Kidney epithelial cell (primary cell): ENCODE results near the gene TBCD. TPM values are rescaled to one million over a fixed set of nuclear protein-coding genes. Genes with fewer than 3 reads are reported as not detected.
A peak's percentile ranks its signal among the peaks of the same experiment; 100 is the strongest.

Experiments
- DNase-seq: peaks from one replicate; pipeline ENCODE4 v3.0.0-alpha.2; 2010; ENCODE audit warnings: low read depth
- H3K27me3 ChIP-seq: 2 replicates; pipeline ENCODE4 v1.6.0; 2011; ENCODE audit warnings: low read length; ENCODE audit not compliant: control insufficient read depth, insufficient read depth
- H3K36me3 ChIP-seq: 2 replicates; pipeline ENCODE4 v1.5.1; 2011; ENCODE audit warnings: low read length; ENCODE audit not compliant: control insufficient read depth, insufficient read depth
- H3K4me3 ChIP-seq: 2 replicates; pipeline ENCODE4 v1.5.1; 2011; ENCODE audit warnings: low read depth, mild to moderate bottlenecking, control low read depth, low read length
- total RNA-seq: library from RNA; depleted of rRNA; stranded (reverse); fragments of >200 nt; gene quantifications from 2 replicates; pipeline ENCODE4 v1.2.3, GENCODE V29; 2015
- TF ChIP-seq, protein P1 (sequence below): IDR thresholded peaks from 2 replicates; pipeline ENCODE4 v1.5.1; 2011; ENCODE audit warnings: mild to moderate bottlenecking, moderate library complexity, low read length, control low read depth, inconsistent platforms; ENCODE audit not compliant: insufficient read depth, poor library complexity, severe bottlenecking

TBCD gene
- total RNA-seq, 1 donor from 2014 or later, result 69.6 TPM

DNA sequence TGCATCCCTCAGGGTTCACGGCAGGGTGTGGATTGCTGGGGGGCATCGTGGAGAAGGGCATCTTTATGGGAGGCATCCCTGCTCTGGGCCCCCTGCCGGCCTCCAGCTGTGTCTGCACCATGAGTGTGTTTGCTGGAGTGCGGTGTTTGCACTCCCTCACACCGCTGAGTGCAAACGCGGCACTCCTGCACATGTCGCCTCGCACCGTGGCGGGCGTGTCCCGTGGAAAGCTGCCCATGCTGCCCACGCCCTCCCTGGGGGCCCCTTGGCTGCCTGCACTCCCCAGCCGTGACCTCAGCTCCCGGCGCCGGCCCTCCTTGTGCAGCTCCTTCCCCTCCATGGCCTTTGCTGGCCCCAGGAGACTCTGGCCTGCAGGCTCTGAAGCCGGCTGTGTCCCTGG is 162.5 kb downstream of the TBCD start:
- no peaks in the 10 kb centered on the region for H3K27me3 ChIP-seq
- no peak overlapping the region for H3K4me3 ChIP-seq
- no peaks in the 10 kb centered on the region for H3K36me3 ChIP-seq
- no peak for DNase-seq
- TF ChIP-seq, protein P1, sequence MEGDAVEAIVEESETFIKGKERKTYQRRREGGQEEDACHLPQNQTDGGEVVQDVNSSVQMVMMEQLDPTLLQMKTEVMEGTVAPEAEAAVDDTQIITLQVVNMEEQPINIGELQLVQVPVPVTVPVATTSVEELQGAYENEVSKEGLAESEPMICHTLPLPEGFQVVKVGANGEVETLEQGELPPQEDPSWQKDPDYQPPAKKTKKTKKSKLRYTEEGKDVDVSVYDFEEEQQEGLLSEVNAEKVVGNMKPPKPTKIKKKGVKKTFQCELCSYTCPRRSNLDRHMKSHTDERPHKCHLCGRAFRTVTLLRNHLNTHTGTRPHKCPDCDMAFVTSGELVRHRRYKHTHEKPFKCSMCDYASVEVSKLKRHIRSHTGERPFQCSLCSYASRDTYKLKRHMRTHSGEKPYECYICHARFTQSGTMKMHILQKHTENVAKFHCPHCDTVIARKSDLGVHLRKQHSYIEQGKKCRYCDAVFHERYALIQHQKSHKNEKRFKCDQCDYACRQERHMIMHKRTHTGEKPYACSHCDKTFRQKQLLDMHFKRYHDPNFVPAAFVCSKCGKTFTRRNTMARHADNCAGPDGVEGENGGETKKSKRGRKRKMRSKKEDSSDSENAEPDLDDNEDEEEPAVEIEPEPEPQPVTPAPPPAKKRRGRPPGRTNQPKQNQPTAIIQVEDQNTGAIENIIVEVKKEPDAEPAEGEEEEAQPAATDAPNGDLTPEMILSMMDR, result peak; percentile 62

DNA sequence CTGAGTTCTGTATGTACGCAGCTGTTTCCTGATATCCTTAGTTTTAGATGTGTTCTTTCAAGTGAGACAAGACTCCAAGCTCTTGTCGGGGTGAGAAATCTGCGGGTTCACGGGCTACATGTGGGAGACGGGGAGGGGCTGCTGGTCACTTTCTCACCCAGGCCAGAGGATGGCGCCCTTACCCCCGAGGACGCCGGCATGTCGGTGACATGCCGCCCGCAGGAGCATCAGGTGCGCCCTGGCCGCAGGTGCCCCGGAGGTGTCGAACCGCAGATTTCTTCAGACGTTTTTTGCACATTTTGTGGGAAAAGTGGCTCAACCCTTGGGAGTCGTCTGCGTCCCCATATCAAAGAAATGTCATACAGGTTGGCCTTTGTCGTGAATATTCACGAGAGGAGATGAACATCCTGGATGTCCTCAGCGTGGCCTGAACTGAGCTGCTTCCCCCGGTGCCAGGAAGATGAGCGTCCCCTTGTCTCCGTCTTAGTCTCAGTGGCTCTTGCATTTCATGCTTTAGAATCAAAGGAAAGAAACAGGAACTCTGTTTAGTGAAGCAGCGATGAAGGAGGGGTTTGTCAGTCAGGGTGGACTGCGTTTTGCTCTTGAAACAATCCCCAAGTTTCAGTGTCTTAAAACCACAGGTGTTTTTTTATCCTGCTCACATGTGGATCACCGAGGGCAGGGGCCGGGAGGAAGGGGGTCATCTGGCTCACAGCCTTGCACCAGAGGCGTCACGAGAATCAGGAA is 163.3 kb downstream of the TBCD start:
- no peak overlapping the region for H3K4me3 ChIP-seq
- H3K36me3 ChIP-seq, result no peaks in the 10 kb centered on the region
- no peaks in the 10 kb centered on the region for H3K27me3 ChIP-seq
- no peak for DNase-seq
- TF ChIP-seq, protein P1, result no peak

DNA sequence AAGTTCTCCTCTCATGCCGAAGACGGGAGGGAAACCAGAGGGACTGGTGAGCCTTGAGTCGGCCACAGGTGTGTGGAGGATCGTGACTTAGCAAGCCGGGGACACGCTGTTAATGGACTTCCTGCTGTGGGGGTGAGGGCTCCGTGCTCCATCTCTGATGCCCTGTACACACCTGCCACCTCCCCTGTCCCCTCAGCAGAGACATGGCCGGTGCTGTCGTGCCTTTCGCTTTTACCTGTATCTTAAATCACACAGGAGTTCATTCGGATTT is 163.8 kb downstream of the TBCD start:
- Histone ChIP-seq H3K27me3 (no peaks in the 10 kb centered on the region), H3K36me3 (no peaks in the 10 kb centered on the region), H3K4me3 (no peak overlapping the region)
- DNase-seq, result no peak
- TF ChIP-seq, protein P1, result no peak

DNA sequence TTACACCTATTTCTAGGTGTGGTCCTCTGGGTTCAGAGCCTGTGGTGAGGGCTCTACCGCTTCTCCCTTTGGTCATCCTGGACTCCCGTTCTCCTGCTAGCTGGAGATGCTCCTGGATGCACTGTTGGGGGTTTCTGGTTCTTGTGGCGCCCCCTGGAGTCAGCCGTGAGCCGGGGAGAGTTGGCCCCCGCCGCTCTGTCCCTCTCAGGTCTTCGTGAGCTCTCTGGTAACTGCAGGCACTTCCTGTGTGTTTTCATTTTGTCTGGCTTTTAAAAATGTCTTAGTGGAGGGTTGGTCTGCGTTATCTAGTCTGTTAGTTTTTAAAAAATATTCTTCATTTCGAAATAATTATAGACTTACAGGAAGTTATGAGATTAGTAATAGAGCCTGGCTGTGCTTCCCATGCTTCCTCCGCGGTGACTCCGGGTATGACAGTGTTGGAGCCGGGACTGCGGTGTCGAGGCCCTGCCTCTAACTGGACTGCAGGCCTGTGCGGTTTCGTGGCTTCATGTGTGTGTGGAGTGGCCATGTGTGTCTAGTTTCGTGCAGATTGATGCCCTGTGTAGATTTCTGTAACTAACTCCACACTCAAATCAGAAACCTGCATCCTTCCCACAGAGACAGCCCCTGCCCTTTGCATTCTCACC is 166.0 kb downstream of the TBCD start:
- Histone ChIP-seq H3K27me3 (no peaks in the 10 kb centered on the region), H3K36me3 (no peaks in the 10 kb centered on the region), H3K4me3 (no peak overlapping the region)
- TF ChIP-seq, protein P1, result peak; percentile 44
- DNase-seq, result no peak

DNA sequence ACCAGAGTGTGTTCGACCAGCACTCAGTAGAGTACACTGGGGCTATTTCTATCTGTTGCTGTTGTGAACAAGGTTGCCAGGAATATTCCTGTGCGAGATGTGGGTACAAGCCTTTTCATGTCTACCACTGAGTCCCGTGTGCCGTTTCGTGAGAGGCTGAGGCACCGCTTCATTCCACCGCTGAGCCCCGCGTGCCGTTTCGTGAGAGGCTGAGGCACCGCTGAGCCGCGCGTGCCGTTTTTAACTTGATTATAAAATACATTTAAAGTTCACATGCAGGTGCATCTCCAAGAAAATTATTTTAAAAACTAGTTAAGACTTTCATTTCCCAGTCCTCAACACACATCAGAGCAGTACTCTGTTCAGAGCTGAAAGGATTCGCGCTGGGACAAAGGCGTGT is 166.6 kb downstream of the TBCD start:
- Histone ChIP-seq H3K4me3 (no peak overlapping the region), H3K36me3 (no peaks in the 10 kb centered on the region), H3K27me3 (no peaks in the 10 kb centered on the region)
- TF ChIP-seq, protein P1, result no peak
- no peak for DNase-seq

DNA sequence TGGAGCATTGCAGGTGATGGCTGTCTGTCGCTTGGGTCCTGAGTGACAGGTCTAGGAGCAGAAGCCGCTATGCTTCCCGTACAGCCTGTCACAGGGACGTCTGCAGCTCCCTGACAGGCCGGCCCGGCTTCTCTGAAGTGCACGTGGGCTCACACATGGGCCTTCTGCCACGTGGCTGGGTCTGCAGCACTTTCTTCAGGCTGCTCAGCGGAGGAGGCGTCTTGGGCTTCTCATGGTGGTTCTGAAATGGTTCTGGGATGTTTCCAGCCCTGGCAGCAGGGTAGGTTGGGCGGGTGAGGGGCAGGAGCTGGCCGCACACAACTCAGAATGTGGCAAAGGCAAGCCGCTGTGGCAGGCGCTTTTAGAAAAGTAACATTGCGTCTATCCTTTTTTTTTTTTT is 168.3 kb downstream of the TBCD start:
- H3K27me3 ChIP-seq, result no peaks in the 10 kb centered on the region
- no peak for DNase-seq
- H3K36me3 ChIP-seq, result peaks cover 2% of the 10 kb centered on the region
- H3K4me3 ChIP-seq, result no peak overlapping the region
- TF ChIP-seq, protein P1, result no peak
